Gastrocnemius medialis (tissue), 4 donors: ENCODE results near the gene LIX1. TPM values are rescaled to one million over a fixed set of nuclear protein-coding genes. Genes with fewer than 3 reads are reported as not detected.

Experiments
- ATAC-seq, 2 donors: fragments of 150-250 bp; one replicate each; pipeline ENCODE4 v1.9.1; 2016
- DNase-seq, 2 donors: peaks; one replicate each; pipeline ENCODE4 v3.0.0-alpha.2; 2019
- H3K27ac ChIP-seq, 4 donors: fragments of 200-600 bp; sonication (generic); 1 replicate in 1 of 4; 2 replicates in 3 of 4; pipeline ENCODE4 v1.5.1; 2016 to 2018; ENCODE audit warnings: mild to moderate bottlenecking in 2 of 4, moderate library complexity in 1 of 4
- H3K27me3 ChIP-seq, 3 donors: fragments of 200-600 bp; sonication (generic) in 2 of 3; 1 replicate in 1 of 3; 2 replicates in 2 of 3; pipeline versions ENCODE4 v1.5.1 to v1.6.0; 2016 to 2019; ENCODE audit warnings: mild to moderate bottlenecking in 1 of 3, moderate library complexity in 1 of 3
- H3K36me3 ChIP-seq, 2 donors: fragments of 200-600 bp; sonication (generic) in 1 of 2; one replicate each; pipeline ENCODE4 v1.5.1; 2017 to 2018
- H3K4me1 ChIP-seq, 2 donors: fragments of 200-600 bp; sonication (generic) in 1 of 2; one replicate each; pipeline ENCODE4 v1.5.1; 2016 to 2017; ENCODE audit warnings: mild to moderate bottlenecking in 2 of 2
- H3K4me3 ChIP-seq, 4 donors: fragments of 200-600 bp; sonication (generic) in 3 of 4; 1 replicate in 1 of 4; 2 replicates in 3 of 4; pipeline ENCODE4 v1.5.1; 2016 to 2019; ENCODE audit warnings: mild to moderate bottlenecking in 2 of 4
- H3K9me3 ChIP-seq, 3 donors: fragments of 200-600 bp; sonication (generic) in 2 of 3; 1 replicate in 1 of 3; 2 replicates in 2 of 3; pipeline ENCODE4 v1.5.1; 2016 to 2019
- POLR2A ChIP-seq, 2 donors: fragments of 450-650 bp; IDR thresholded peaks; one replicate each; pipeline ENCODE4 v1.6.1; 2017; ENCODE audit warnings: antibody characterized with exemption in 2 of 2, mild to moderate bottlenecking in 2 of 2, moderate library complexity in 2 of 2
- in situ Hi-C, 4 donors: fragments of 200-750 bp; cut with MboI; loops; one replicate each; pipeline versions ENCODE4 v1.15.0 to v1.8.0; 2017; ENCODE audit warnings: low sequenced_read_pairs in 4 of 4
- intact Hi-C: fragments of 100-400 bp; cut with DNase I; formaldehyde crosslinking; loops from one replicate; pipeline ENCODE4 v1.15.1; 2023; ENCODE audit warnings: low total_unique reads
- total RNA-seq, 4 donors: library from RNA; depleted of rRNA; stranded (reverse); fragments of >200 nt; gene quantifications; one replicate each; pipeline versions ENCODE4 v1.1.0 to v1.2.3, GENCODE V29; 2016
- TF ChIP-seq, protein P1 (sequence below), 5 experiments: fragments of 450-650 bp in 3 of 5; fragments of 200-600 bp in 2 of 5; sonication (generic) in 2 of 5; IDR thresholded peaks in 4 of 5; conservative IDR thresholded peaks in 1 of 5; 1 replicate in 4 of 5; 2 replicates in 1 of 5; pipeline ENCODE4 v1.5.1; 2016 to 2019; ENCODE audit warnings: antibody characterized with exemption in 5 of 5, mild to moderate bottlenecking in 3 of 5, moderate library complexity in 3 of 5

Gene LIX1
- total RNA-seq, 4 donors from 2014 or later, result not detected

GRCh38 chr5:97167435-97167834 is 25.0 kb upstream of the LIX1 start:
- in situ Hi-C loops, result loop anchor here (10.0 to 25.0 kb wide), 9 partner anchors 163 to 555 kb away; partner anchors contain the start of gene ERAP2 (in 1 of the 4)
- H3K4me3 ChIP-seq, result no peak overlapping the region

GRCh38 chr5:97165726-97166125 is 23.3 kb upstream of the LIX1 start:
- in situ Hi-C loops (loop anchor here (10.0 to 25.0 kb wide), 9 partner anchors 161 to 553 kb away; partner anchors contain the start of gene ERAP2 (in 1 of the 4)), intact Hi-C loops (loop anchor here (10.0 kb wide), 1 partner anchor 821 kb away; no protein-coding TSS in a partner anchor)
- H3K27ac ChIP-seq, result no peak overlapping the region
- H3K4me1 ChIP-seq, result no peaks in the 10 kb centered on the region
- ATAC-seq (no peak), DNase-seq (no peak)
- peaks cover 4 to 68% of the 10 kb centered on the region in 2 donors for H3K36me3 ChIP-seq
- no peak for TF ChIP-seq POLR2A (IDR thresholded peaks at IDR 0.05)
- TF ChIP-seq, protein P1, sequence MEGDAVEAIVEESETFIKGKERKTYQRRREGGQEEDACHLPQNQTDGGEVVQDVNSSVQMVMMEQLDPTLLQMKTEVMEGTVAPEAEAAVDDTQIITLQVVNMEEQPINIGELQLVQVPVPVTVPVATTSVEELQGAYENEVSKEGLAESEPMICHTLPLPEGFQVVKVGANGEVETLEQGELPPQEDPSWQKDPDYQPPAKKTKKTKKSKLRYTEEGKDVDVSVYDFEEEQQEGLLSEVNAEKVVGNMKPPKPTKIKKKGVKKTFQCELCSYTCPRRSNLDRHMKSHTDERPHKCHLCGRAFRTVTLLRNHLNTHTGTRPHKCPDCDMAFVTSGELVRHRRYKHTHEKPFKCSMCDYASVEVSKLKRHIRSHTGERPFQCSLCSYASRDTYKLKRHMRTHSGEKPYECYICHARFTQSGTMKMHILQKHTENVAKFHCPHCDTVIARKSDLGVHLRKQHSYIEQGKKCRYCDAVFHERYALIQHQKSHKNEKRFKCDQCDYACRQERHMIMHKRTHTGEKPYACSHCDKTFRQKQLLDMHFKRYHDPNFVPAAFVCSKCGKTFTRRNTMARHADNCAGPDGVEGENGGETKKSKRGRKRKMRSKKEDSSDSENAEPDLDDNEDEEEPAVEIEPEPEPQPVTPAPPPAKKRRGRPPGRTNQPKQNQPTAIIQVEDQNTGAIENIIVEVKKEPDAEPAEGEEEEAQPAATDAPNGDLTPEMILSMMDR (IDR thresholded peaks at IDR 0.05 in 4 of 5, conservative IDR thresholded peaks at IDR 0.05 in 1 of 5), result no peak
- H3K4me3 ChIP-seq, result no peak overlapping the region
- H3K27me3 ChIP-seq, result no peaks in the 10 kb centered on the region
- H3K9me3 ChIP-seq, result no peaks in the 10 kb centered on the region

More at GRCh38 chr5:97167435-97167834, 25.0 kb upstream of the LIX1 start:
- DNase-seq (no peak), ATAC-seq (no peak)
- Histone ChIP-seq H3K9me3 (no peaks in the 10 kb centered on the region), H3K27ac (peak overlapping the region in 1 of 4 donors; percentile 3), H3K36me3 (peaks cover 7 to 75% of the 10 kb centered on the region in 2 donors), H3K4me1 (no peaks in the 10 kb centered on the region), H3K27me3 (no peaks in the 10 kb centered on the region)
- TF ChIP-seq, protein P1 (IDR thresholded peaks at IDR 0.05 in 4 of 5, conservative IDR thresholded peaks at IDR 0.05 in 1 of 5), result no peak
- intact Hi-C loops, result loop anchor here (10.0 kb wide), 1 partner anchor 823 kb away; no protein-coding TSS in a partner anchor

DNA sequence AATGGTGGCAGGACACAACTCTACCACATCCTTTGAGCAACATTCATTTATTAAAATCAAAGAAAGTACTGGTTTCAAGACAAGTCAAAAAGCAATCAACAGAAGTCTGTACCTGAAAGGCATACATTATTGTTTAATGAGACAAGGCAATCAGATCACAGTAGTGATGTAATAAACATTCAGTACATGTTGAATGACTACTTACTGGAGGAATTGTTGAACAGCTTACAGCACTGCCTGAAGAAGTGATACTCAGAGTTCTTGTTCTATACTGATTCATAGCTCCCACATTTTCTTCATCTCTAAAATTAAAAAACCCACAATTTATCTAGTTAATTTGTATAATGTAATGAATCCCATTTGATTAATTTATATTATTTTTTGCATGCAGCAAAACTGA is 22.4 kb upstream of the LIX1 start:
- H3K4me3 ChIP-seq, result no peak overlapping the region
- DNase-seq (no peak), ATAC-seq (no peak)
- H3K27me3 ChIP-seq, result no peaks in the 10 kb centered on the region
- H3K27ac ChIP-seq, result no peak overlapping the region
- no peaks in the 10 kb centered on the region for H3K4me1 ChIP-seq
- intact Hi-C loops, result loop anchor here (5.0 to 10.0 kb wide), 6 partner anchors 123 to 820 kb away; no protein-coding TSS in a partner anchor
- in situ Hi-C loops, result loop anchor here (5.0 to 25.0 kb wide), 10 partner anchors 160 to 553 kb away; partner anchors contain the start of gene ERAP2 (in 1 of the 4)
- no peaks in the 10 kb centered on the region for H3K9me3 ChIP-seq
- peaks cover 0 to 77% of the 10 kb centered on the region in 2 donors for H3K36me3 ChIP-seq
- TF ChIP-seq, protein P1 (IDR thresholded peaks at IDR 0.05 in 4 of 5, conservative IDR thresholded peaks at IDR 0.05 in 1 of 5), result no peak
- no peak for TF ChIP-seq POLR2A (IDR thresholded peaks at IDR 0.05)

DNA sequence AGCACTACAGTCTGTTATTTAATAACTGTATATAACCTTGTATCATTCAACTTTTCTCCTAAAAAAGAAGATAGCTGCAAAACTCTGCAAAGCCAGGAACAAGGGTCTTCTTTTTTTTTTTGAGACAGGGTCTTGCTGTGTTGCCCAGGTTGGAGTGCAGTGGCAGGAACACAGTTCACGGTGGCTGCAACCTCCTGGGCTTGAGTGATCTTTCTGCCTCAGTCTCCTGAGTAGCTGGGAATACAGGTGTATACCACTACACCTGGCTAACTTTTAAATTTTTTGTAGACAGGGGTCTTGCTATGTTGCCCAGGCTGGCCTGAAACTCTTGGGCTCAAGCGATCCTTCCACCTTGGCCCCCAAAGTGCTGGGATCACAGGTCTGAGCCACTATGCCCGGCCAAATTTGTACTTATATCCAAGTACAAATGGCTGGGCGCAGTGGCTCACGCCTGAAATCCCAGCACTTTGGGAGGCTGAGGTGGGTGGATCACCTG is 21.4 kb upstream of the LIX1 start:
- Histone ChIP-seq H3K27me3 (no peaks in the 10 kb centered on the region), H3K4me3 (no peak overlapping the region), H3K36me3 (peaks cover 0 to 73% of the 10 kb centered on the region in 2 donors), H3K4me1 (no peaks in the 10 kb centered on the region), H3K9me3 (no peaks in the 10 kb centered on the region), H3K27ac (no peak overlapping the region)
- ATAC-seq, result no peak
- in situ Hi-C loops (loop anchor here (5.0 to 25.0 kb wide), 10 partner anchors 159 to 552 kb away; partner anchors contain the start of gene ERAP2 (in 1 of the 4)), intact Hi-C loops (loop anchor here (2.0 to 10.0 kb wide), 7 partner anchors 122 to 819 kb away; no protein-coding TSS in a partner anchor)
- no peak for DNase-seq
- no peak for TF ChIP-seq POLR2A (IDR thresholded peaks at IDR 0.05)
- TF ChIP-seq, protein P1 (IDR thresholded peaks at IDR 0.05 in 4 of 5, conservative IDR thresholded peaks at IDR 0.05 in 1 of 5), result no peak
